HG03521 (cell line): ENCODE results near the gene ADAM19.

Source experiments
- ATAC-seq: cut with Tn5 transposase; IDR thresholded peaks from one replicate; pipeline ENCODE4 v1.9.1; 2021; ENCODE audit warnings: mild to moderate bottlenecking, moderate library complexity; ENCODE audit not compliant: unreplicated experiment

ADAM19 gene

DNA sequence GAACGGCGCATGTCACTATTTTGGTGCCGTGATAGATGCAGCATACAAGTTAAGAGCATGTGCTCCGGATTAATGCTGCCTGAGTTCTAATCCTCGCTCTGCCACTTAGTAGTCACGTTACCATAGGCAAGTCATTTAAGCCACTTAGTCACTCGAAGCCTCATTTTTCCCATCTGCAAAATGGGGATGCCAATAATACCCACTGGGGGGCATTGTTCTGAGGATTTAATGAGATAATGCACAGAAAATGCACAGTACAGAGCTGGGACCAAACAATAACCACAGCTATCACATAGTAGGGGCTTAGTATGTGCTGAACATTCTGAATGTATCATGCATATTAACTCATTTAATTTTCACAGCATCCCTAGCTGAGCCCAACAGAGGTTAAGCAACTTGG, 106.5 kb downstream of the ADAM19 start:
- ATAC-seq: no peak

DNA sequence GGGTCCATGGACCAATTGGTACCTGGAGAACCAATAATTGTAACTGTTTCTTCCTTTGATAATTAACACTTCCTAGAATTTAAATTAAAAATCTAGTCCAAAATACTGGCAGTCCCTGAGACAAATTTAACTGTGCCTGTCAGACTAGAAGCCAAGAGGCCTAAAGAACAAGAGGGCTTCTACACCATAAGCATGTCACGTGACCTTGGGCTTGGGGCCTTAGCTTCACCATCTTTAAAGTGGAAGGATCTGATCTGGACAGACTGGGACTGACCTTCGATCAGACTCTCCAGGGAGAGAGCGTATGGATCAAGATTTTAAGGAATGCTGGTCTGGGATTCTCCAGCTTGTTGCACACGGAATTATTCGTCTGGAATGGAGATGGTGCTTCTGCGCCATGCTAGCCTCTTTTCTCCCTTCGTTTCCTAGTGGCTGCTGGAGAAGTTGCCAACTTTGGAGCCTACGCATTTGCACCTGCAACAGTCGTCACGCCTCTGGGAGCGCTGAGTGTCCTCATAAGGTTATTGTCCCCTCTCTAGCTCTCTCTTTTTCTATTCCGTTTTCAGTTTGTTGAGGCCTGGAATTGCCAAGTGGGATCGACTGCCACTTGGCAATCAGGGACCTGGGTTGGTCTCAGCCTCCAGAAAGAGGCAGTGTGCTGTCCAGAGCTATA, 107.1 kb downstream of the ADAM19 start:
- ATAC-seq: no peak

DNA sequence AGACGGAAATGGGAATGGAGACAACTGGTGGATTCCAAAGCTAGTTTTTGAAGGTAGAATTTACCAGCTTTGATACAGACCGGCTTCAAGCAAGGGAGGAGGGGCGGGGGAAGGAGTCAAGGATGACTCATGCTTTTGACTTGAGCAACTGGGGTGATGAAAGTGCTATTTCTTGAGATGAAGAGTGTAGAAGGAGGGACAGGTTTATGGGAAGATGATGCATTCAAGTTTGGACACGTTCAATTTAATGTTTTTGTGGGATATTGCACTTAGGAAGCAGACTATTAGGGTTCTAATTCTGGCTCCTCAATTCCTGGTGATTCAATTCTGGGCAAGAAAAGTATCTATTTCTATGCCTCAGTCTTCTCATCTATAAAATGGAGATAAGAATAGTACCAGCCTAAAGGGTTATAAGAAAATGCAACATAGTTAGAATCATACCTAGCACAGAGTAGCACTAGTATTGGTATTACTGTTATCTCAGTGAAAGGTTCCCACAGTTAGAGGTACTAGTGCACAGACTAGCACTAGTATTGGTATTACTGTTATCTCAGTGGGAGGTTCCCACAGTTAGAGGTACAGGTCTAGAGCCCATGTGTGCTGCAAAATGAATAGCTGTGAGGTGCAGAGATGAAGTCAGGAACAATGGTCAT, 110.9 kb downstream of the ADAM19 start:
- peak; percentile 84 for ATAC-seq

DNA sequence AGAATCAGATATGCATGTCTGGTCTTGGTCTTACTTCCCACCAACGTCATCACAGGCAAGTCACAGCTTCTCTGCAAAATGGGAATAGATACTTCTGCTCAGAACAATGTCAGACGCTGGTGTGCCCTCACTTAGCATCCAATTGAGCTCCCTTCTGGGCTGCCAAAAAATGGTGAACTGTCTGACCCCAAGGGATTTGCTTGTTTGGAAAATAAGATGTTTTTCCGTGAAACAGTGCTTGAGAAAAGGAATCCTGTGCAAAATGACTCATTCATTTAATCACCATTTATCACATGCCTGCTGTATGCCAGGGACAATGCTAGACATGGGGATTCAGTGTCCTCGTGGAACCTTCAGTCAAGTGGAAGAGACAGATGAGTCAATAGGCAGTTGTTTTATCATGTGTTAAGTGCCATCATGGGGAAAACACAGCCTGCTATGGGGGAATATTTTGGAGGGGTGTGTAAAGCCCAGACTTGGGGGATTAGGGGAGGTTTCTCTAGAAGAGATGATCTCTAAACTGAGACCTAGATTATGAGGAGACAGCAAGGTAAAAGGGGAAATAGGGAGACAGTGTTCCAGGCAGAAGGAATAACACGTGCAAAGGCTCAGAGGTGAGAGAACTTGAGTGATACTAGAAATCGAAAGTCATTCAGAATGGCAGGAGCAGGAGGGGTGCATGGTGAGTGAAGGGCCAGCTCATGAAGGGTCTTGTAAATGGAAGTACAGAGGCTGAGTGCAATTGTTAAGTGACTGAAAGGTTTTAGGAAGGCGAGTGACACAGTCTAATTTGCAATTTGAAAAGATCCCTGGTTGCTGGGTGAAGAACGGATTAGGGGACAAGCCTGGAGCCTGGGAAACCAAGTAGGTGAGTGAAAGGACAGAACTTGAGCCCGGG, 111.7 kb downstream of the ADAM19 start:
- ATAC-seq: no peak

DNA sequence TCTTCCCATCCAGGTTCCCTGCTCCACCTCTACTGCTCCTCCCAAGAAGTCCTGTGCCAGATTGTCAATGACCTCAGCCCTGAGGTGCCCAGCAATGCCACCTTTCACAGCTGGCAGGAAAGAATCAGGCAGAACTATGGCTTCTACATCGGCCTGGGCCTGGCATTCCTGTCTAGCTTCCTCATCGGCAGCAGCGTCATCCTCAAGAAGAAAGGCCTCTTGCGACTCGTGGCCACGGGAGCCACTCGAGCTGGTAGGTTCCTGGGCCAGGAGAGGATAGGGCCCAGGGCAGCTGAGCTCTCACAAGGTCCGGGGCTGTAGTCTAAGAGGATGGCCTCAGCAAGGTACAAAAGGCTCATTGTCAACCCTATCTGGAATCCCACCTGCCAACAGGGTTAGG, 112.5 kb downstream of the ADAM19 start:
- no peak for ATAC-seq

DNA sequence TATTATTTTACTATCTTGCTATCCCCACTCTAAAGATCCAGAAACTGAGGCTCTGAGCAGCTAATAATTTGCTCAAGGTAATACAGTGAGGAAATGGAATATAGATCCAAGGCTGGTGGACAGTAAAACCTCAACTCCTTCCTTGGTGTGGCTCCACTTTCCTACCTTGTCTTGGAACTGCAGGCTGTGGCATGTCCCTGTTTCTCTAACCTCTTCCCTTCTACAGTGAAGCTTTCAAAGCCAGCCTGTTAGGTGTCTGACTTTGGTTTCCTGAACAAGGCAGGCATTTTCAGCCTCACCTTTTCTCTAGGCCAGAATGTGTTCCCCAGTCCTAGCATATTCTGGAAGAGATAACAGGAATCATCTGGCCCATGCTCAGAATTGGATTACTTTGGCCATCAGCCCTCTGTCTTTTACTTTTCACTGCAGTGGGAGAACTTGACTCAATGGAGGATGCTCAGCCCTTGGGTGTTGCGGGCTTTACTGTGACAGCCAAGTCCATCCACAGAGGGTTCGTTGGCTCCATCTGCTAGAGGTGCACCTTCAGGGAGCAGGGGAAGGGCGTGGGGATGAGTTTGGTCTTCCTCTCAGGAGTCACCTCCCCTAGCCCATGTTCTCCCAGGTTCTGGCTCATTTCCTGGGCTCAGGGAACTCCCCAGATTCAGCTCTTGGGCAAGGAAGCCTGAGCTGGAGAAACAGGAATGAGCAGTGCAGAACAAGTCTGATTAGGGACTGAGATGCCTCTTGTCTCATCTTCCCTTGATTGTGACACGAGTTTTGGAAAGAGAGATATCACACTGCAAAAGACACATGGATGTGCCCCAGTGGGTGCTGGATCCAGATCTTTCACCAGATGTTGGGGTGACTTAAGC, 114.4 kb downstream of the ADAM19 start:
- no peak for ATAC-seq

DNA sequence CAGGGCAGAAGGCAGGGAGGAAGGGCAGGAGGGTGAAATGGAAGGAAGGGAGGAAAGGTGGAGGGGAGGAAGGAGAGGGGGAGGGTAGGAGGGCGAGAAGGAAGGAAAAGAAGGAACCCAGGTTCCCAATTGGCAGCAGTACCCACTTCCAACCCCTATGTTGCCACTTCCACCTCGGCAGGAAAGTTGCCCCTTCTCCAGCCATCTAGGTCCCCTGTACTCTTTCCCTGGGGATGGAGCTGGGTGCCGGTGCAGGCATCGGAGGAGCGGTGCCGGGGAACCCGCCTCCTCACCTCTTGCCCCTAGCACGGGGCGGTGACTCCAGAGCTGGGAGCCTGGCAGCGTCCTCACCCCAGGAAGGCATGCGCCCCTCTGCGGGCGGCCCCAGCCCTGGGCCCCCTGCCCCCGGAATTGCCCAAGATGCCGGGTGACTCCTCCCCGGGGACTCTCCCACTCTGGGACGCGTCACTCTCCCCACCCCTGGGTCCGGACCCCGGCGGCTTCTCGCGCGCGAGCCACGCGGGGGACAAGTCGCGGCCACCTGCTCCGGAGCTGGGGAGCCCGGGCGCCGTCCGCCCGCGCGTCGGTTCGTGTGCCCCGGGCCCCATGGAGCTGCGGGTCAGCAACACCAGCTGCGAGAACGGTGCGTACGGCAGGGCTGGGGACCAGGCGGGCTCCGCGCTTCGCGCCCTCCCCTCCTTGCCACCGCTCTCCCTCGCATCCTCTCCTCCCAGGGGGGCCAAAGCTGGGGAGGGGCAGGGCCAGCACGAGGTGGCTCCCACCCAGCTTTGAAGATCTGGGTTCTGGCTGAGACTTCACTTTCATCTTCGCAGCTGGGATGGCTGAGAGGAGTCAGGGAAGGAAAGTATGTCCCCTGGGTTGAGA, 115.6 kb downstream of the ADAM19 start, which contains the start of gene NIPAL4:
TSS of gene NIPAL4 (plus strand) at position 499 of the 885 bp plus-strand sequence. CDS start at position 607, 108 bp downstream.
- no peak for ATAC-seq

DNA sequence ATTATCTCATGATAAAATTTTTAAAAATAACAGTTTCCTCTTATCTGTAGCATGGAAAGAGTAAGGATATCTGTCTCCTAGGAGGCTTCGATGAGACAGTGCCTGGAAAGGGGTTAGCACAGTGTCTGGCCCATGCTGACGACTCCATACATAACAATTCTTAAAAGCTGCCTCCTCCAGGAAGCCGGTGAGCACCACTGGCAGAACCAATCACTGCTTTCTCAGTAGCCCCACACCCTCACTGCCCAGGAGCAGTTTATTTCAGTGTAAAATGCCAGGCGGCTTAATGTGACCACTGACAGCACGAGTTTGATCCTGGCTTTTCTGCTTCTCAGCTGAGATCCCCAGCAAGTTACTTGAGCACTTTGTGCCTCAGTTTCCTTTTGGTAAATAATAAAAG, 116.7 kb downstream of the ADAM19 start:
- no peak for ATAC-seq

DNA sequence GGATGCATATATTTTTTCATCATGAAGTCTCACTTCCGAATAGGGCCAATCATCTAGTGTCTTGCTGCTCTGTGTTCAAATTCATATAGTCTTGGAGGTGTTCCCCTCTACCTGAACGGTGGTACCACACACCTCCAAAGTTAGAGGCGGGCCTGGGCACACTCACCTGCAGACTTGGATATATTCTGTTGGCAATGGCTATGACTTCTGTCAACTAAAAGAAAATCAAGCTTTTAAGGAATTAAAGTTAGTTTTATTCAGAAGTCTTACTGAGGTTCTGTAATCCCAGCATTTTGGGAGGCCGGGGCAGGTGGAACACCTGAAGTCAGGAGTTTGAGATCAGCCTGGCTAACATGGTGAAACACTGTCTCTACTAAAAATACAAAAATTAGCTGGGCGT, 118.2 kb downstream of the ADAM19 start:
- ATAC-seq: no peak

DNA sequence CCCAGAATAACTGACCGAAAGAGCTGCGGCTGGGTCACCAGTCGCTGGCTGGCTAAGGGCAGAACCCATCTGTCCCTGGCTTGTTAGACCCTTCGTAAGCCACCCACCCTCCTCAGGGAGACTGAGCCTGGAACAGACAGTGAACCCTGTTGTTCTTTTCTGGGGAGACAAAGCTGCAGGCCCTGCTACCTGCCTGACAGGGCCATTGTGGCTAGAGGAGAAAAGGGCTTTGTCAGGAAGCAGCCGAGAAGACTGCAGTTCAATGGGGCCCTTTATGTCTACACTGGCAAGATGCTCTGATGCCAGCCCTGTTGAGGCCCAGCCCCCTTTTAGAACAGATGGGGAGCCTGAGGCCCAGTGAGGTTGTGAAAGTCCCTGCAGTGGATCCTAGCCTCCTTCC, 119.3 kb downstream of the ADAM19 start:
- no peak for ATAC-seq

DNA sequence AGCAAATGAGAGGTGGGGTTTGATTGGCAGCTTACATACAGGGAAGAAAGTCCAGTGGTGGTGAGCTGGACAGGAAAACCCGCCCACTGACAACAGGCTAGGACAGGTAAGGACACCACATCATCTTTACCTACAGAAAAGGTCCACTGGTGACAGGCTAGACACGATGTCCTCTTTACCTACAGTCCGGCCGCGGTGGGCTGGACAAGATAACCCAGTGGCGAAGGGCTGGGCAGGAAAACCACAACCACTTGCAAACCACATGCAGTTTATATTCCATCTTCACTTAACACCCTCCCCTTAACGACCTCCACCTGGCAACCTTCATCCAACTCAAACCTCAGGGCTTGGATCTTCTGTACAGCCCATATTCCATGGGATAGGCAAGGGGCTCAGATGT, 120.5 kb downstream of the ADAM19 start:
- no peak for ATAC-seq

DNA sequence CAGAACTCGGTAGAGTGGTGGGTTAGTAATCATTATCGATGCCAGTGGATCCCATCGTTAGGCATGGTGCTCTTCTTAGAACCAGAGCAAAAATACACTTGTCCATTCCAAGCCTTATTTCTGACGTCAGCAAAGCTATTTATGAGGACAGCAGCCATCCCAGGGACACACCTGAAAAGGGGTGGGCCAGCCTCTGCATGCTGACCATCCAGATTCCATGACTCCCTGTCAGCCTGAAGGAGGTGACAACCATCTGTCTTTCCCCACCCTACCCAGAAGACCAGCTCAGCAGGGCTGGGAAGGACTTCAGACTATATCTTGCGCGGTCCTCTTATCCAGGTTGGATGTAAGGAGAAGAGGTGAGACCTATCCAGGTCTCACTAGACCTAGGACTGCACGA, 121.3 kb downstream of the ADAM19 start:
- ATAC-seq: no peak

DNA sequence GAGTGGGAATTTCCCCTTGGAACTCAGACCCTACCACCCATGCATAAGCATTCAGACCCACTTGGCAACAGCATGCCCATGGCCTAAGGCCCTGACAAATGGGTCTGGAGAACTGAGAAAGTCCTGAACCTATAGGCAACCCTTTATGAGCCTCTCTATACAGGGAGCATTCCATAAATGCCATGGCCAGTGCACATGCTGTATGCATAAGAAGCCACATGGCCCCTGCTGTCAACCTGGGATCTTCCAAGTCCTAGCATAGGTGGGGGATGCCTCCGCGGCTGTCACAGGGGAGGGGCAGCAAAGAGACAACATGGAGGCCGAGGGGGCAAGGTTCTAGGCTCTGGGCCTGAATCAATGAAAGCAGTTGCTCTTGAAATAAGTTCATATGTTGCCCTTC, 123.8 kb downstream of the ADAM19 start:
- ATAC-seq: no peak

DNA sequence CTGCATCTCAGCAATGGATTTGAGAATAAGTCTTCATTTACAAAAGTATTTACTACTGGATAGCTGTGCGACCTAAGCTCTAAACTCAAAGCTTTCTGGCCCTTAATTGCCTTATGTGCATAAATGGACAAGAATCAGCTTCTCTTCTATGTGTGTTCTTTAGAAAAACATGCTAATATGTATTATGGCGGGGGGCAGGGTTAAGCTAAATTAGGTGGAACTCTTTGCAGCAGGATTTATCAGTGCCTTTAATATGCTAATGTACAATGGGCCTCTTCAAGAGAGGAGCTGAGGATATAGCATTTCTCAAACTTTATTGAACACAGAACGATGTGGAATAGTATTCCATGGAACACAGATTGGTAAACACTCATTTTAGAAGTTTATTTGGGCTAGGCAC, 125.6 kb downstream of the ADAM19 start:
- ATAC-seq: no peak

DNA sequence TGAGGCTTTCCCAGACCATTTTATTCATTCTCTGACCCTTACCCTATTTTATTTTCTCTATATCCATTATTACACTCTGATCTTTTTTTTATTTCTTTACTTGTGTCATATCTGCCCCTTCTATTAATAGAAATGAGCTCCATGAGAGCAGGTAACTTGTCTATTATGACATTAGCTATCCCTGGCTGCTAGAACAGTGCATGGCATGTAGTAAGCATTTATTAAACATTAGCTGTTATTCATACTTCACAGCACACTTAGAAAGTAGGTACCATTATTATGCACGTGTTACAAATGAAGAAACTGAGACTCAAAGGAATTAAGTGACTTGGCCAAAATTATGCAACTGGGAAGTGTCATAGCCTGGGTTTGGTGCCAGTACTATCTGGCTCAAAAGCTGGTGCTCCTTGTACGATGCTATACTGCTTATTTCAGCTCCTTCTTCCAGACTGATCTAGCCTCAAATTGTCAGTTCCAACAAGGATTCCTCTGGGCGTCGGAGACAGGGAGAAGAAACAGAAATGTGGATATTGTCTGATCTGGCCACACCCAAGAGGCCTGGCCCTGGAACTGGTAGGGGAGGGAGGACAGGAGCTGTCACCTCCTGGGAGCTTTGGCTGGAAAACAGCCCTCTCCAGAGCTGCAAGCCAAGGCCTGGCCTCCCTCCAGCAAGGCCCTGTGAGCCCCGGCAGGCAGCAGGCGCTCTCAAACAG, 126.4 kb downstream of the ADAM19 start:
- ATAC-seq: no peak

DNA sequence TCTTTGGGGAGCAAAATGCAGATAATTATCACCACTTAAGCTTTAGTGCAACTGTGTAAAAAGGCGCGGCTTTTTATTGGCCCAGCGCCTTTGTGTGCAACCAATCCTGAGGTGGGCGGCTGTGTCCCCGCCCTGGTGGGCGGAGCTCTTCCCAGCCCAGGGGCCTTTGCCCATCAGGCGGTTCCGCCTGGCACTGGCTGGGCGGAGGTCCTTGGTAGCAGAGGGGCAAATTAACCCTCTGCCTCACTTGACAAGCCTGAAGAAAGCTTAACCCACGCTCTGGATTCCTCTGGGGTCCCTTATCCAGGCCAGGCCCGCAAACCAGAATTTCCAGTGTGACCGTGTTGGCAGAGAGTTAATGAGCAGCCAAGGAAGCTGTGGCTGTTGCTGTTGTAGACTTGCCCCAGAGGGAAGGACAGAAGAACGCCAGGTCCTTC, 128.4 kb downstream of the ADAM19 start:
- ATAC-seq: no peak

DNA sequence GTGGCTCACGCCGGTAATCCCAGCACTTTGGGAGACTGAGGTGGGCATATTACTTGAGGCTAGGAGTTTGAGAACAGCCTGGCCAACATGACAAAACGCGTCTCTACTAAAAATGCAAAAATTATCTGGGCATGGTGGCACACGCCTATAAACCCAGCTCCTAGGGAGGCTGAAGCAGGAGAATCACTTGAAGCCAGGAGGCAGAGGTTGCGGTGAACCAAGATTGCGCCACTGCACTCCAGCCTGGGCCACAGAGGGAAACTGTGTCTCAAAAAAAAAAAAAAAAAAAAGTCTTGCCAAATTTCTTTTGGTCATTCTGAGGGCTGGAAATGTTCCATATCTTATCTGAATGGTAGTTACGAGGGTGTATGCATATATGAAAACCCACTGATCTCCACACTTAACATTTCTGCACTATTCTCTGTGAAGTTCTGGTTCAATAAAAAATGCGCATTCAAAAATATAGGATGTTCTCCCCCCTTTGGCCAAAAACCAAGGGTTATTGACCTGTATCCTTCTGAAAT, 129.1 kb downstream of the ADAM19 start:
- ATAC-seq: no peak

DNA sequence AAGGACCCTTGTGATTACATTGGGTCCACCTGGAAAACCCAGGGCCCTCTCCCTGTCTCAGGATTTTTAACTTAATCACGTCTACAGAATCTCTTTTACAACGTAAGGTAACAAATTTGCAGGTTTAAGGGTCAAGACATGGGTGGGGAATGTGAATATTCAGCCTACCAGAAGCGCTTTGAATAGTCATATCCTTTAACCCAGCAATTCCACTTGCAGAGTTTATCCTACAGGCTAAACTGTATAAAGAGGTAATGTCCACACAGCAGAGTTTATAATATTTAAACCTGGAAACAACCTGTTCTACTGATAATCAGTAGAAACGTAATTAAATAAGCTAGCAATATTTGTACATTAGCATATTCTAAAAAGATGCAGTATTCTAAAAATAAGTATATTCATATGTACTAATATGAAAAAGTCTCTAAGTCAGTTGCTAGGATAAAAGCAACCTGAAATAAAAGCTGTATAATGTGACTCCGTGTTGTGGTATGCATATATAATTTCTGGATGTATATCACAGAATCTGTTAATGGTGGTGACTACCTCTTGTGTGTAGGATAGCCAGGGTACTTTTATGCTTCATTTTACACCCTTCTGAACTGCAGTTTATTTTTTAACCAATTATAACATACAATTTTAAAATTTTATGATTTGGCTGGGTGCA, 129.7 kb downstream of the ADAM19 start:
- no peak for ATAC-seq
